Measurements from ENCODE around the gene RAPH1.

DNA sequence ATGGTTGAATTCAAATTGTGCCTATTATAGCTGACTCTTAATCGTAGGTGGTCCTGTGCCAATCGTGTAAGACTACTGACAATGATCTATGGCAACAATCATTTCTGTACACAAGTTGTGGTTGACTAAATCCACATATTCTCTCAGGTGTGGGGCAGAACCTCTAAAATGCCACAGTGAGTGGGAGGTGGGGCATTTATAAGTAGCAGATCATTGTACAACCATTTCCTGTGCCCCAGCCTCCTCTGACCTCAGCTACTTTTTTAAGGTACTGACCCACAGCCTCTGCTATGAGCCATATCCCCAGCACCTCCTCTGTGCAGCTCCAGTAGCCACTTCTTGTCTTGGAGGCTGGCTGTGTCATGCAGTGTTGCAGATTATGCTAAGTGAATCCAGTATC lies 48.6 kb upstream of the RAPH1 start:
- TF ChIP-seq, protein P1, sequence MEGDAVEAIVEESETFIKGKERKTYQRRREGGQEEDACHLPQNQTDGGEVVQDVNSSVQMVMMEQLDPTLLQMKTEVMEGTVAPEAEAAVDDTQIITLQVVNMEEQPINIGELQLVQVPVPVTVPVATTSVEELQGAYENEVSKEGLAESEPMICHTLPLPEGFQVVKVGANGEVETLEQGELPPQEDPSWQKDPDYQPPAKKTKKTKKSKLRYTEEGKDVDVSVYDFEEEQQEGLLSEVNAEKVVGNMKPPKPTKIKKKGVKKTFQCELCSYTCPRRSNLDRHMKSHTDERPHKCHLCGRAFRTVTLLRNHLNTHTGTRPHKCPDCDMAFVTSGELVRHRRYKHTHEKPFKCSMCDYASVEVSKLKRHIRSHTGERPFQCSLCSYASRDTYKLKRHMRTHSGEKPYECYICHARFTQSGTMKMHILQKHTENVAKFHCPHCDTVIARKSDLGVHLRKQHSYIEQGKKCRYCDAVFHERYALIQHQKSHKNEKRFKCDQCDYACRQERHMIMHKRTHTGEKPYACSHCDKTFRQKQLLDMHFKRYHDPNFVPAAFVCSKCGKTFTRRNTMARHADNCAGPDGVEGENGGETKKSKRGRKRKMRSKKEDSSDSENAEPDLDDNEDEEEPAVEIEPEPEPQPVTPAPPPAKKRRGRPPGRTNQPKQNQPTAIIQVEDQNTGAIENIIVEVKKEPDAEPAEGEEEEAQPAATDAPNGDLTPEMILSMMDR (IDR thresholded peaks at IDR 0.05; ENCODE audit: low read depth, low read length): no peak
- TF ChIP-seq EZH2phosphoT487 (IDR thresholded peaks at IDR 0.05; ENCODE audit: low read depth): no peak
